Hematopoietic multipotent progenitor cell treated with erythropoietin and hydrocortisone succinate and interleukin-3 and kit ligand, for 8 days (in vitro differentiated cells): ENCODE data around the gene TMEM72.

Experiments
- DNase-seq: peaks from one replicate; pipeline ENCODE4 v3.0.0-alpha.2; 2015

Gene TMEM72

DNA sequence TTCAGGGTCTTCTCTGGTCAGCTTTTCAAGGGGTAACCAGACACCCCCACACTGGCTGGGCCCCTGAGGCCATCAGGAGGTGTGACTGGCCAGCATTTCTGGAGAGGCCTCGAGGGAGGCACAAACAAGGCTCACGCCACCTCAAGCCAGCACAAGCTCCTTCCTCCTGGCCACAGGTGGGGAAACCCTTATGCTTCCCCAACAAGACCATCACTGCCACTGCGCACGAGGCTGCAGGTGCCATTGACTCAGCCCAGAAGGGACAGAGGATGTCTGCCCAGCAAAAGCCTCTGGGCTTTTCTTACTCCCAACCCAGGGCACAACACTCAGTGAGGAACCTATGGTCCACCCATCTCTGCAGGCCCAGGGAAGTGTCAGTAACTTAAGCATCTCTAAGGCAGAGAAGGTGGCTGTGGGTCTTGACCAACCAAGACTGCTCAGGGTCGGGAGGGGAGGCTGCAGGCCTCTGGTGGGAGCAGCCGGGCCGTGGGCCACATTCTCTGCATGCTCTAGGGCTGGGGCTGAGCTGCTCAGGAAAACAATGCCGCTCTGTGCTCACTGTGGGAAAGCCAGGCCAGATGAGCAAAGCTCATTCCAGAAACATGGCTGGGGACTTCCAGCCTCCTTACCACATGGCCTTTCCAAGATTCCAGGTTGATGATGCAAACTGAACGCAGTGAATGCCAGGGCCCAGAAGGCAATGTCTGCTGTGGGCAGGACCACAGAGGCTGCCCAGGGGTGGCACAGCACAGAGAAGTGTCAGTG, 24.2 kb downstream of the TMEM72 start:
- no peak for DNase-seq

DNA sequence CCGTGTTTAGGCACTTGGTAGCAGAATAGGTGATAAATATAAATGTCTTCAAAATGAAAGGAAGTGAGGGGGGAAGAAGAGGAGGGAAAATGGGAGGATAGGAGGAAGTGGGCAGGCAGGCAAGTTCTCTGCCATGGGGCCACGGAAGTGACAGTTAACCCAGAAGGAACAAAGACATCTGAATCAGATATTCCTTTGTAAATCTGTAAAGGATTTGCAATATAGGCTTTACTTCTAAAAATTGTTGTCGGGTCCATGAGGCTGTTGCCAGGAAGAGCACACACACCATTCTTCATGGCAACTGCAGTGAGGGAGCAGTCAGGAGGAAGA, 24.8 kb downstream of the TMEM72 start:
- DNase-seq, result no peak

DNA sequence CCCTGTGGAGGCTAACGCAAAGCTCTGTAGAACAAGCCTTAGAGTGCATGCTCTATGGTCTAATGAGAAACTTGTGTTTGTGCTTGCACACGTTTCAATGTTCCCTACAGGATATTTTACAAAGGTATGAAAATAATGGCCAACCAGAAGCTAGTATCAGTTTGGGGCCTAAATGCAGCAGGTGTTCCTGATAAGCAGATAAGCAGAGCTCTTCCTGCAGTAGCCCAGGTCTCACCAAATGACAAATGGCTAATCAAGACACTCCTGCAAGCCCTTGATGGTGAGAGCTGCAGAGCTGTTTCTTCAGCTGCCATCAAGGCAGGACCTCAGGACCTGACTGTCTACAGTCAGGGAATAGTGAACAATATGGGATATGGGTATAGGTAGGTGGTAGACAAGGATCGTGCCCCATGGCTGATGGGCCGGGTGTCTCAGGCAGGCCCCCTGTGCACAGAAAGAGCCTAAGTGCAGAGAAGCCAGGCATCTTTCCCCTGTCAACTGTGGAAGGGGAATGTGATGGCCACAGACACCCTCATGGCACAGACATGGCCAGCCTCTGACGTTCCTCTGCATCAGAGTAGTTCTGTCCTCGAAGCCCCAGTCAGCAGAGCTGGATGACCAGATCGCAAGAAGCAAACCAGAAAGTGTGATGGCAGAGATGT, 25.3 kb downstream of the TMEM72 start:
- DNase-seq, result no peak

DNA sequence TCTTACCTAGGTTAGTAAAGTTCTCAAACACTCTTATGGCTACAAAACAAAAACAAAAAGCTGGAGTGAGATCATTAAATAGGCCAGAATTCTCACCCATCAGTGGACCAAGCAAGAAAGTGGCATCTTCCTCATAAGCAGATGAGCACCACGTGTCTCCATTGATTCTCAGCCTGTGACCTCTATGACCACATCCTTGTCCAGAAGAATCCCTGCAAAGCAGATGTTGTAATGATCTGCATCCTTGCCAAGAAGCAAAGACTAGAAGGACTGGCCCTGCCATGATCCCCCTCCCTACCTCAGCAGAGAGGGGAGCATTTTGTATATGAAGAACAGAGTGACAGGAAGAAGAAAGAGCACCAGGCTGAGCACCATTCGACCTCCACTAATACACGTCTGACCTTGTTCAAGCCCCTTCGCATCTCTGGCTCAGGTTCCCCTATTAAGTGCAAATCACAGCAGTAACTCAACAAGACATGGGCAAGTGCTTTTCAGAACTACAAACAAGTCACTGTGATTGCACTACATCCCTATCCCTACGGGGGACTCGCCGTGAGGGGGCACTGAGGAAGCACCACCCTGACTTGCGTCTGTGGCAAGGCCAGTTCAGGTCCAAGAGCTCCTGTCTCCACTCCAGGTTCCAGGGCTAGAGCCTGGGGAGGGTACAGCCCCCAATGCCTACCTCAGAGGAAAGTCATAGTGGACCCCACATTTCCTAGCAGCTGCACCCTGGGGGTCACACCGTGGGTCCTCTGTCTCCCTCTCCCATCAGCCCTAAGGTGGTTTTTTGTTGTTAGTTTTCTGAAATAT, 26.3 kb downstream of the TMEM72 start:
- no peak for DNase-seq

DNA sequence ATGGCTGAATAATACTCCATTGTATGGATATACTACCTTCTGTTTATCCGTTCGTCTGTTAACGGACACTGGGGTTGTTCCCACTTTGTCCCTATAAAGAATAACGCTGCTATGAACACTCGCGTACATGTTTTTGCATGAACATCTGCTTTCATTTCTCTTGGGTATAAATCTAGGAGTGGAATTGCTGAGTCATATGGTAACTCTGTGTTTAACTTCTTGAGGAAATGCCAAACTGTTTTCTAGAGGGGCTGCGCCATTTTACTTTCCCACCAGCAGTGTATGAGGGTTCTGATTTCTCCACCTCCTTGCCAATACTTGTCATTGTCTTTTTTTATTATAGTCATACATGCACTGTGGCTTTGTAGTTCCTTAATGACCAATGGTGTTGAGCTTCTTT, 27.8 kb downstream of the TMEM72 start:
- DNase-seq, result no peak

DNA sequence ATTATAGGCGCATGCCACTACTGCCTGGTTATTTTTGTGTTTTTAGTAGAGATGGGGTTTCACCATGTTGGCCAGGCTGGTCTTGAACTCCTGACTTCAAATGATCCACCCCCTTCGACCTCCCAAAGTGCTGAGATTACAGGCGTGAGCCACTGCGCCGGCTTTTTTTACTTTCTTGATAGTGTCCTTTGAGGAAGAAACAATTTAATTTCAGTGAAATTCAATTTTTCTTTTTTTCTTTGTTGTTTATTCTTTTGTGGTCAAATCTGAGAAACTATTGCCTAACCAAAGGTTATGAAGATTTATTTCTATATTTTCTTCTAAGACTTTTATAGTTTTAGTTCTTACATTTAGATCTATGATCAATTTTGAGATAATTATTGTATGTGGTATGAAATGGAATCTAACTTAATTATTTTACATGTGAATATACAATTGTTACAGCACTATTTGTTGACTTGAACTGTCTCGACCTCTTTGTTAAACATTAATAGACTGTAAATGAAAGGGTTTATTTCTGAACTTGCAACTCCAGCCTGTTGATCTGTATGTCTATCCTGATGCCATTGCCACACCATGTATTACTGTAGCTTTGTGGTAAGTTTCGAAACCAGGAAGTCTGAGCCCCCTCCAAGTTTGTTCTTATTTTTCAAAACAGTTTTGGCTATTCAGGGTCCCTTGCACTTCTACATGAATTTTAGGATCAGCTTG, 28.7 kb downstream of the TMEM72 start:
- no peak for DNase-seq

DNA sequence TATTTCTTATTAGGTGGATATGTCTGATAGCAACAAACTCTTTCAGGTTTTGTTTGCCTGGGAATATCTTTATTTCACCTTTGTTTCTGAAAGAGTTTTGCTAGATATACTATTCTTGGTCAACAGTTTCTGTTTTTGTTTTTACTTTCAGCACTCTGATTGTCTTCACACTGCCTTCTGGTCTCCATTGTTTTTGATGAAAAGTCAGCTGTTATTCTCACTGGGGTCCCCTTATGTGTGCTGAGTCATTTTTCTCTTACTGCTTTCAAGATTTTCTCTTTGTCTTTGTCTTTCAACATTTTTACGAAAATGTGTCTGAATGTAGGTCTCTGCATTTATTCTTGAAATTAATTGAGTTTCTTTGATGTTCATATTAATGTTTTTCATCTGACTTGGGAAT, 33.2 kb downstream of the TMEM72 start:
- DNase-seq, result no peak

DNA sequence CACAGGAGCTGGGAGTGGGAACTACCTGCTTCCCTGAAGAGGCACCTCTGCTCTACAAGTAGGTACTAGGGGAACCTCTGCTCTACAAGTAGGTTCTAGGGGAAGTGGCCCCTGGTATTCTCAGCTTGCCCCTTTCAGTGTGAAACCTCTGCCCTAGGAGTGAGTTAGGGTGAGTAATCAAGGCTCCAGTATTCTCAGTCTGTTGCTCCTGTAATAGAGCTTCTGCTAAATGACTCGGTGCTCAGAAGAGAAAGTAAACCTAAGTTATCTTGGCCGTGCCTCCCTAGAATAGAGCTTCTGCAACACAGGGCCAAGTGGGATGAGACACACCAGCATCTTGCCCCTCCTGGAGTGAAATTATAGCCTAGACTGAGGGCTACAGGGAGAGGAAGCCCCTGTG, 35.1 kb downstream of the TMEM72 start:
- DNase-seq, result no peak

DNA sequence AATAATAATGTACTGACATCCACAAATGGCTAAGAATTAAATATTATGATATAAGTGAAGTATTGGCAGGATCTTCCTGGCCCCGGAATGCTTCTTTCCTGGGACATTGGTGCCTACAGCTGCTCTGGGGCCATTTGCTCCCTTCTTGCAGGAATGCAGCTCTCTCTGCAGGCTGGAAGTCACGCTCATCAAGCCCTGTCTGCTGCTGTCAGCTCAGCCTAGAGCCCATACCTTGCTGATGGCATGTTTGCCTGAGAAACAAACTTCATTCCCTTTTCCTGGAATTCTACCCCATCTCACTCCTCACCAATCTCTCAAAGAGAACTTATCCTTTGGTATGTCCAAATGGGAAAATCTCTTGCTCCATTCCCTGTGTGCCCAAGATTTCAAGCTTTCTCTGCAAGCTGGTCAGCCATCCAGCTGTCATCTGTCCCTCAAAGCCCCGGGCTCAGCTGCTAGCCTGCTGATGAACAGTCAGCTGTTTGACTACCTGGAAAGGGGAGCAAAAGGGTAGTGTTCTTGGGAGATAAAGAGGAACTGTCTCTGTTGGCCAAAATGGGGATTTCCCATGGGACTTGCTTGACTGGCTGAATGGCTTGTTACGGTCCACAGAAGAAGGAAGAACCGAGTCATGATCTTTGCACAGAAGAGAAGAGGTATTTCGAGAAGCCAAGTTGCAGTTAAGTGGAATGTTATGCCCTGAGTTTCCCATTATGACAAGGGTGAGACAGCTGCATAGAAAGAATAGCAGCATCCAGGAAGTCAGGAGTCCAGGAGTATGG, 36.4 kb downstream of the TMEM72 start:
- DNase-seq, result no peak

DNA sequence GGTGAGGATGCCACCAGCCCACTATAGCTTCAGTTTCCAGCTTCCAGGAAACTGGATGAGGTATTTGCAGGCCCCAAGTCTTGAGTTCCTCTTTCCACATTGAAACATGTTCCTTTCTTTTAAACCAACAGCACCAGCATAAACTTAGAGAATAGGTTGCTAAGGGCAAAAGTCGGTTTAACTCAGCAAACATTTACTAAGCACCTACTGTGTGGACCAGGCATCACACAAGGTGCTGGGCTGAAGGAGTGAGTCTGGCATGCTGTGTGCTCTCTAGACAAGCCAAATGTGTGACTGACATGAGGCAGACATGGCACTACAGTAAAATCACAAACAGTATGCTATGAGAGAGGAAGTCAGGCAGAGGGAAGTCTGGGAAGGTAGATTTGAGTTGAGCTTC, 37.5 kb downstream of the TMEM72 start:
- DNase-seq, result no peak

DNA sequence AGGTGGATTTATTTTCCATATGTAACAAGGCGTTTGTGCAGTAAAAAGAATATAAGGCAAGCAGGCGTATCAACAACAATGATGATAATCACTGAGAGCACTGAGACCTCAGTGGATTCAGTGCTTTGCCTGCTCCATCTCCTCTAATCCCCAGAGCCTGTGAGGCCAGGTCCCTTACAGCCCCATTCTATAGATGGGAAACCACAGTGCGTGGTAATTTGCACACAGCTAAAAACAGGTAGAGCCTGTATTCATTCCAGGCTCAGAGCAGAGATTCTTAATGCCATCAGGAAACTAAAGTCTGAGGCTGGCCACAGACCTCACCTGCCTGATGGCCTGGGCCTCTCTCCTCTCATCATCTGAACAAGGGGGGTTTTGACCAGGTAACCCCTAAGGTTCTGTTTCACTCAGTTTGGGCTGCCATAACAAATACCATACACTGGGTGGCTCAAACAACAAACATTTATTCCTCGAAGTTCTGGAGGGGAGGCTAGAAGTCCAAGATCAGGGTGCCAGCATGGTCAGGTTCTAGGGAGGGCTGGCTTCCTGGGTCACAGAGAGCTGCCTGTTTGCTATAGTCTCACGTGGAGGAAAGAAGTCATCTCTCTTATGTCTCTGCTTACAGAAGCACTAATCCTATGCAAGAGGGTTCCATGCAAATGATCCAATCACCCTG, 38.1 kb downstream of the TMEM72 start:
- DNase-seq, result no peak

DNA sequence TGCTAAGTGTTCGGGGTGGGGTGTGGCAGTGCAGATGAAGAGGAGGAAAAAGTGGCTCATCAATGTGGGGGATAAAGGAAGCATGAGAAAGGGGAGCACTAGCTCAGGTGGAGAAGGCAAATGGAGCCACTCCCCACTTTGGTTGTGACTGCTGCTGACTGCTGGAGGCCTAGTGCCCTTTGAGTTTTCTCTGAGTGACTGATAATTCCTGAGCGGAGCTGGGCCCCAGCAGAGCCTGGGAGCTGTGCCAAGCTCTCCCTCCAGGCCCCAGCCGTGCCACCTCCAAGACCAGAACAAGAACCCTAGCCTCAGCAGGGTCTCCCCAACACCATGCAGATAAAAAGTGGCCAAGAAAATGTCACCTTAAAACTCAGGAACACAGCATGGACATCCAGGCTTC, 38.8 kb downstream of the TMEM72 start:
- DNase-seq, result no peak

DNA sequence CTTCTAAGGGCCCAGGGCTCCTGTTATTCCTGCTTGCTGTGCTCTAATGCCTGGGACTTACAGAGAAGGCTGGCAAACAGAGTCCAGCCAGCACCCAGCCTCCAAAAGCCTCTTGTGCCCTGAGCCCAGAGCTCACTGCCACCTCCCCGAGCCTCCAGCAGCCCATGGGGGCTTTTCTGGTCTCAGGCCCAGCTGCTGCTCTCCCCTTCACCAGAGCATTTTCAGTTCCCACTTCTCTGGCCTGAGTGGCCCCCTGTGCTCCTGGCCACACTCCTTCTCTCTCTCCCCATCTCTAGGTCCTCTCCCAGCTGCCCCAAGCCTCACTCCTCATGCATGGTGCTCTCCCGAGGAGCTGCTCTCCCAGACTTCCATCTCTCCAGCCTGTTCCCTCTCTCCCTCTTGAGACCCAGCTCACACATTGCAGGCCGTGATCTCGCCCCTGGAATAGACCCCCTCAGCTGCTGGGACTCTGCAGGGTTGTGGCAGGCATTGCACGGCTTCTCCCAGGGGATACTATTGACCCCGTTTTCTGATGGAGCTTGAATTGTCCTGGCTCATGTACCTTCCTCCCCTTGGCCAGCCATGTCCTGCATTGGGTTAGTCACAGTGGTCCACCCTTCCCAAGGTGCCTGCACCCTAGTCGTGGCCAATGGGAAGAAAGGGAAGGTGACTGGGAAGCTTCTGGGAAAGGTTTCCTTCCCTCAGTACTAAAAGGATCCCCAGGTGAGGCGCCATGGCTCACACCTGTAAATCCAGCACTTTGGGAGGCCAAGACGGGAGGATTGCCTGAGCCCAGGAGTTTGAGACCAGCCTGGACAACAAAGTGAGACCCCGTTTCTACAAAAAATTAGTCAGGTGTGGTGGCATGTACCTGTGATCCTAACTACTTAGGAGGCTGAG, 39.4 kb downstream of the TMEM72 start:
- DNase-seq, result no peak

DNA sequence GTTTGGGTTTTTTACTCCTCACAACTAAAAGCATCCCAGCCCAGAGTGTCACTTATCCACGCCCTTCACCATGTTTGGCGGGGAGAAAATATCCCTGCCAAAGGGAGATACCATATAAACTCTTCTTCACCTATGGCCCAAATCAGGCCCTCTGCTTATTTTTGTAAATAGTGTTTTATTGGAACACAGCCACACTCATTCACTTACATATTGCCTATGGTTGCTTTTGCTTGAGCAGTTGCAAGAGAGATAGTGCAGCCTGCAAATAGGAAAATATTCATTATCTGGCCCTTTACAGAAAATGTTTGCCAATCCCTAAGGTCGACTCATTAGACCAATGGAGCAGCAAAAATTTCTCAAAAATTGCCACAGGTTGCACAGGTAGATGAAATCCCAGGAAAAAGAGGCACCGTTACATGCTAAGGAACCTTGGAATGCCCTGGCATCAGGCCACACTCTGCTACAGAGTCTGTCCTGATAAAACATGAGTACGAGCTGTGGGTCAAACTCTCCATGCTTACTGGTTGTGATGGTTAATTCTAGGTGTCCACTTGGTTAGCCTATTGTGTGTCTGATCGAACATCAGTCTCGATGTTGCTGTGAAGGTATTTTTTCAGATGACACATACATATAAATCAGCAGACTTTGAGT, 40.6 kb downstream of the TMEM72 start:
- DNase-seq, result no peak

DNA sequence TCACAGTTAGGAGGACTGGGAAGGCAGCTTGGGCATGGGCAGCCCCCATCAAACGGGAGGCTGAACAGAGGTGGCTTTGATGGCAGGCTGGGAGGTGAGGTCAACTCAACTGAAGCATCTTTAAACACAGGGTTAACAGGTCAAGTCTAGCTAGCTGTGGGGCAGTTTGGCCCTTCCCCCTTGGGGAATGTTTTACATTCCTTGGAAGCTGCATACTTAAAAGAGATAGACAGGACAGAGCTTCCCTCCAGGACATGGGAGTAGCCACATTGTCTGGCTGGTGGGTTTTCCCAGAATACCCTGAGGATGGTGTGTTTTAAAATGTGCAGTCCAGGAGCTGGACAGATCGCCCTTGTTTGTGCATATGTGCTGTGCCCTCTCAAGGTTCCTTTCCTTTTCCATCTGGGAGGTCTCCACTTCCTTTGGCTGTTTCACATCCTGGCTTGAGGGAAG, 41.7 kb downstream of the TMEM72 start:
- DNase-seq, result no peak

DNA sequence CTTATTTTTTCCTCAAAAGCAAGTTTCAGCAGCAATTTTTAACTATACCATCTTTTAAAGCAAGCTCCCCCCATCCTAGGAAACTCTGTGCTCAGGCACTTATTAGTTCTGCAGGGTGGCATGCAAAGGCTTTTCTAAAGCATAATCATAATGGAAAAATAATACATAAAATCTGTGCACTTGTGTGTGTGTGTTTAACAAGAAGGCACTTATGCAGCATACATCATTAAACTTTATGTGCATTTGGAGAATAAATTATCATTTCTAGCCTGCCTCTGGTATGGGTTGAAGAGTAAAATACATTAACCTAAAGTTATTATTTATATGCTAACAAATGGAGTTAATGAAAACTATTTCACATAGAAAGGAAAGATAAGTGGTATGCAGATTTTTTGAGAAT, 42.9 kb downstream of the TMEM72 start:
- DNase-seq, result no peak

DNA sequence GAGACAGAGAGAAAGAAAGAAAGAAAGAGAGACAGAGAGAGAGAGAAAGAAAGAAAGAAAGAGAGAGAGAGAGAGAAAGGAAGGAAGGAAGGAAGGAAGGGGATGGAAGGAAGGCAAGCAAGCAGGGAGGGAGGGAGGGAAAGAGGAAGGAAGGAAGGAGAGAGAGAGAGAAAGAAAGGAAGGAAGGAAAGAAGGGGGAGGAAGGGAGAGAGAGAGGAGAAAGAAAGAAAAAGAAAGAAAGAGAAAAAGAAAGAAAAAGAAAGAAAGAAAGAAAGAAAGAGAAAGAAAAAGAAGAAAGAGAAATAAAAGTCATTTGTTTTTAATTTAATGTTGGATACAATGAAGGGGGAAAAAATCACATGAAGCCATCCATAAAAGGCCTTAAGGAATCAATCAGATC, 43.8 kb downstream of the TMEM72 start:
- no peak for DNase-seq

DNA sequence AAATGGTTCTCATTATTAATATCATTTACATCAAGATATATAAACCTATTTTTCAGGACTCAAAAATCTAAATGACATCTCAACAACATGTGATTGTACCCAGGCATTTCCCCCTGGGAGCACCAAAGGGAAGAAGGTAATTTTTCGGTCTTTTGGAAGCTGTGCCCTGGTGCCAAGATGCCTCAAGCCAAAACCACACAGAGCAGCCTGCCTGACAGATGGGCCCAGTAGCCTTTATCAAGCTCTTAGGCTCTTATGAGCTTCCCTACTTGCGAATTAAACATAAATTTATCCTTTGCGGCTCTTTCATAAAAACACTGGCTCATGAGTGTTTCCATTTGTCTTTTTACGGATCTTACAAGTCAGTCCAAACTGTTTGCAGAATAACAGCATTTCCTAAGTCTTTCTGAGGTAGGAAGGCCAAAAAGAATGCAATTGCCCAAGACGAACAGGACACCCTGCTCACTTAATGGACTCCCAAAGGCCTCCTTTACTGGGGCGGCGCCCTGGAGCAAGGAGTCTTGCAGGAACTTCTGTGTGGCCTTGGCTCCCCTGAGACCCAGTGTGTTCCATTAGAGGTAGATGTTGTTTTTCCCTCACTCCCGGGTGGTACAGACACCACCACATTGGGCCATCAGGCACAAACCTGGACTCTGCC, 44.4 kb downstream of the TMEM72 start:
- no peak for DNase-seq

DNA sequence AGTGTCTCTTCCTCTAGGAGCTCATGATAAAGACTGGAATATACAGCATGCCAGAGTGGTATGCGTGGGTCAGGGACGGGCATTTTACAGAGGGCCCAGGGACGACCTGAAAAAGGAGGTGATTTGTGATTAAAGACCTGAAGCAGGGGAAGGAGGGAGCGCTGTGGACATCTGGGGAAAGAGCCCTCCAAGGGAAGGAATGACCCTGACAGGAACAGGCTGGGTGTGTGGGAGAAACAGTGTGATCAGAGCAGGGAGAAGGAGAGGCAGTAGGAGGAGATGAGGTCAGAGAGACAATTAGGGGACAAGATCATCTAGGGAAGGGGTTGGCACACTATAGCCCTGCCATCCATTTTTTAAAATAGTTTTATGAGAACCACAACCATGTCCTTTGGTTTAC, 45.1 kb downstream of the TMEM72 start:
- DNase-seq, result no peak
